HG02759 (cell line): ENCODE data around the gene SNX2.
"Not testable (repeated sequence)": the region's sequence is repeated elsewhere in the genome, so short reads cannot be mapped to it uniquely, and the experiment has no call there.

ENCODE experiments used
- ATAC-seq: cut with Tn5 transposase; IDR thresholded peaks from one replicate; pipeline ENCODE4 v1.9.1; 2021; ENCODE audit warnings: mild to moderate bottlenecking, moderate library complexity; ENCODE audit not compliant: unreplicated experiment

Gene SNX2

DNA sequence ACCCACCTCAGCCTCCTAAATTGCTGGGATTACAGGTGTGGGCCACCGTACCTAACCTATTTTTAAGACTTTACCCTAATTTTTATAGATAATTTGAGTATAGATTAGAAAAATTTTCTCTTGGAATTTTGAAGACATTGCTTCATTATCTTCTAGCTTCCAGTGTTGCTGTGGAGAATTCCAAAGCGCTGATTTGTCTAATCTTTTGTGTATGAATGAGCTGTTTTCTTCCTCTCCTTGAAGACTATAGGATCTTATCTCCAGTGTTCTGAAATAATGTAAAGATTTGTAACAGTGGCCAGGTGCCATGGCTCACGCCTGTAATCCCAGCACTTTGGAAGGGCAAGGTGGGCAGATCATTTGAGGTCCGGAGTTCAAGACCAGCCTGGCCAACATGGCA lies 64.9 kb downstream of the SNX2 start:
- no peak for ATAC-seq

DNA sequence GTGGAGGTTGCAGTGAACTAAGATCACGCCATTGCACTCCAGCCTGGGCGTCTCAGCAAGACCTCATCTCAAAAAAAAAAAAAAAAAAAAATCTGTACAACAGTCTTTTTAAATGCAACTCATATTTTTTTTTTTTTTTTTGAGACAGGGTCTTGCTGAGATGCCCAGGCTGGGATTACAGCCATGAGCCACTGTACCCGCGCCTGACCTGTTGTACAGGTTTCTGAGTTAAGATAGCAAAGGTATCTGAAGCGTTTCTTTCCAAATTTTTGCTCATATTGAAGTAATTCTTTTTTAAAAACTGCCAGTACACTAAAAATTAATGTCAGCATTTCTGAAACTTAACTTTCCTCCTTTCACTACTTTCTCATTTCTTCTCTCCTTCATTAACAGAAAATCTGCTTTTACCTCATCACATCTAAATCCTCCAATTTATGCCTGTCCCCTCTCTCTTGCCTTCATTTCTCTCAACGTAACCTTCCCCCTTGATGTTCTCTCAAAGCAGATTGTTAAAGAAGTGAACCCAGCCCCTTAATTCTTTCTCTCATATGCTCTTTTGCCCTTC lies 67.2 kb downstream of the SNX2 start:
- ATAC-seq = no peak

GRCh38 chr5:122844136-122844909 lies 69.4 kb downstream of the SNX2 start:
- no peak for ATAC-seq

DNA sequence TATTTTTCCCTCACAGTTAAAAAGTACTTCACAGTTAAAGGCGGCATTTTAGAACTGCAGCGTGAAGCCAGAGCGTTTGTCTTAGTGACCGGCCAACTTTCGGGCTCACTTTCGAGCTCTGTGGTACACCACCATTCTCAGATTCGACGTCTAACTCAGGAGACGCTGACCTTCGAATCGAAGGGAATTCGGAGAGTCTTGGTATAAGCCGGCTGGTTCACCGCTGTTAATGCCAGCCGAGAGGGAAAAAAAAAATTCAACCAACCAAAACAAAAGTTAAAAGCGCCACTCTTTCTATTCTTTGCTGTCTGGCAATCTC lies 70.0 kb downstream of the SNX2 start:
- ATAC-seq = peak; percentile 35

DNA sequence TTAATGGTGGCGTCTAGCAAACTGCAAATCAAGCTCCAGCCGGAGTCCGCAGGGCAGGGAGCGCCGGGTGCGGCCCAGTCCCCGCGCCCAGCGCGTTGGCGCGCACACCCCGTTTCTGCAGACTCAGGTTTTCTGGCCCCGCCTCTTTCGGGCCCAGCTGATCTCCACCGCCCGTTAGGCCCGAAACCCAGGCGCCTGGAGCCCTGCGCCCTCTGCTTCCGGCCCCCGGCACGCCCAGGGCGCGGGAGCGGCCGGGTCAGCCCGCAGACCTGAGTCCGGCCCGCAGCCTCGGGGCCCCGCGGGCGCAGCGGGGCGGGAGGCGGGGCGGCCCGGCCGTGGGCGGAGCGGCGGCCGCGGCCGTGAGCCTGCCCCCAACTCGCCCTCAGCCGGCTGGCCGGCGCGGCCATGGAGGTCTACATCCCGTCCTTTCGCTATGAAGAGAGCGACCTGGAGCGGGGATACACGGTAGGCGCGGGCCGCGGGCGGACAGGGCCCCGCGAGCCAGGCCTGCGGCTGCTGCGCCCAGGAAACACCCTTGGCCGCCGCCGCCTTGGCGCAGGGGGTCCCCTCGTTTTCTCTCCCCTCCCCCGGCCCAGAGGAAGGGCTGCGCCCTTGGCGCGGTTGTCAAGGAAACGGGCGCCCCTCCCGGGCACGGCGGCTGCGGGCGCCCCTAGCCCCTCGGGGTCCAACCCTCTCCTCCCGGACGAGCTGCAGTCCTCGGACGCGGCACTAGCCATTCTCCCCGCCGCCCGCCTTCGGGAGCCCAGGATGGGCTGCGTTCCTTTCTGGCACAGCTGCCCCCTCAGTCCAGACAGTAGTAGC lies 70.6 kb downstream of the SNX2 start, which contains the start of gene SNX24:
Gene SNX24 (plus strand): TSS at position 385 of the 822 bp plus-strand sequence. CDS start 21 bp downstream, at position 406.
- ATAC-seq = peak; percentile 85

DNA sequence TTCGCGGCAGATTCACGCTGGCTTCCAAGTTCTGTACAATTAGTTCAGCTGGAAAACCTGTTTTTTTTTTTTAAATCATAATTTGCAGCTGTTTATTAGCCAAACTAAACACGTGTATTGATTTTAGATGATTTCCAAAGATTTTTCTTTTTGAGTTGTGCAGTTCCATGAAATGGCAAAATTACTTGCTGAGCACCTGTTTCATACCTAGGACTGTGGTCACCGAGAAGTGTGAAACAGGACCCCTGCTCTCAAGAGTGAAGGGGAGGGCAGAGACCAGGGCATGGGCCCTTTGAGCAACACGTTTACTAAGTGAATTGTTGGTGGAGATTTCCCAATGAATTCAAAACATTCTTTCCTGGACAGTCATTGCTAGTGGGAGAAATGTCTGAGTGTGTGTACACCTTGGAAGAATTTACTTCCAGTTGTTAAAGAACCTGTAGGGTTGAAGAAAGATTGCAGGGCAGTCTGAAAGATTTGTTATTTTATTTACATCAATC lies 71.2 kb downstream of the SNX2 start:
- ATAC-seq = no peak

DNA sequence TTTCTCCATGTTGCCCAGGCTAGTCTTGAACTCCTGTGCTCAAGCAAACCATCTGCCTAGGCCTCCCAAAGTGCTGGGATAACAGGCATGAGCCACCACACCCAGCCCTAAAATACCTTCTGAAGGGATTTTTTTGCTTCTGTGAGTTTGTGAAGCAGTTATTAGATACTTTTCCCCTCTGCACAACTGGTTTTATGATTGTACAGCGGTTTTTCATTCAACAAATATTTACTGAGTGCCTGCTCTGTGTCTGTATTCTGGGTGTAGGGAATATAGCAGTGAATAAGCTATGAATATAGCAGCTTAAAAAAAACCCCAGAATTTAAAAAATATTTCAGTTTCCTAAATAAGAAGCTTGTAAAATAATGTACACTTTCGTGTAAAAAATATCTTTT lies 72.8 kb downstream of the SNX2 start:
- ATAC-seq = no peak

GRCh38 chr5:122849771-122850170 lies 74.9 kb downstream of the SNX2 start:
- no peak for ATAC-seq

- not testable (repeated sequence) for ATAC-seq
Measured at GRCh38 chr5:122857538-122857937, 82.7 kb downstream of the SNX2 start.

DNA sequence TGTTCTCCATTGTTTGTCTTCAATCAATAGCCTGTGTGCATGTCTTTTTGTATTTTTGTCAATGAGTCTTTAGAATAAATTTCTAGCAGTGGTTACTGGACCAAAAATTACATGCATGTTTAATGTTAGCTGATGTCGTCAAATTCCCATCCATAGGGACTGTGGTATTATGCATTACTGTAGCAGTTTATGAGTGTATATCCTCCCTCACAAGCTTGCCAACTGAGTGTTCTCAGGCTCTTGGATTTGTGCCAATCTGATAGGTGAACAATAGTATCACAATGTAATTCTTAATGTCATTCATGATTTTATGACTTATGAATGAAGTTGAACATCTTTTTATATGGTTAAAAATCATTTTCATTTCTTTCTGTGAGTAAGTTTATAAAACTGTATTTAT lies 83.6 kb downstream of the SNX2 start:
- no peak for ATAC-seq

DNA sequence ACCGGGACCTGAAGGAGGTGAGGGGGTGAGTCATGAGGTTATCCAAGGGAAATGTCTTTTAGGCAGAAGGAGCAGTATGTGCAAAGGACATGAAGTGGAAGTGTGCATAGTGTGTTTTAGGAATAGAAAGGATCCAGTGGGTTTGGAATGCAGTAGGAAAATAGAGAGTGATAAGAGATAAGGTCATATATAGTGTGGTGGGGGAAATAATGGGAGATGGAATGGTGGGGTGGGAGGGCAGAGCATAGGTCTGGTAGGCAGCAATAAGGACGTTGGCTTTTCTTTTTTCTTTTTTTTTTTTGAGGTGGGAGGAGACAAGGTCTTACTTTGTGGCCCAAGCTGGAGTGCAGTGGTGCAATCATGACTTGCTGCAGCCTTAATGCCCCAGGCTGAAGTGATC lies 88.4 kb downstream of the SNX2 start:
- no peak for ATAC-seq

- no peak for ATAC-seq
Measured at GRCh38 chr5:122863721-122864120, 88.8 kb downstream of the SNX2 start.

DNA sequence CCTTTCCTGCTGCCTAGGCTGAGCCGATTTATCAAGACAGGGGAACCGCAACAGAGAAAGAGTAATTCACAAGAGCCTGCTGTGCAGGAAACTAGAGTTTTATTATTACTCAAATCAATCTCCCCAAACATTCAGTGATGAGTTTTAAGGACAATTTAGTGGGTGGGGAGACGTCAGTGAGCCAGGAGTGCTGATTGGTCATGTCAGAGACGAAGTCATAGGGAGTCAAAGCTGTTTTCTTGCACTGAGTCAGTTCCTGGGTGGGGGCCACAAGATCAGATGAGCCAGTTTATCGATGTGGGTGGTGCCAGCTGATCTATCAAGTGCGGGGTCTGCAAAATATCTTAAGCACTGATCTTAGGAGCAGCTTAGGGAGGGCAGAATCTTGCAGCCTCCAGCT lies 89.5 kb downstream of the SNX2 start:
- no peak for ATAC-seq

DNA sequence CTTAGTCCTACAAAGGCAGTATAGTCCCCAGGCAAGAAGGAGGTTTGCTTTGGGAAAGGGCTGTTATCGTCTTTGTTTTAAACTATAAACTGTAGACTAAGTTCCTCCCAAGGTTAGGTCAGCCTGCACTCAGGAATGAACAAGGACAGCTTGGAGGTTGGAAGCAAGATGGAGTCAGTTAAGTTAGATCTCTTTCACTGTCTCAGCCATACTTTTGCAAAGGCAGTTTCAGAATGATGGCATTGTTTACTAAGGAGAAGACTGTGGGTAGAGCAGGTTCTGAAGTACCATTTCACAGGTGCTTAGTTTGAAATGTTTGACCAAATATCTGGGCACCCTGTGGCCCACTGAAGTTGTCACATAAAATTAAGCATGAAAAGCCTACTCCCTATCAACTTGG lies 90.0 kb downstream of the SNX2 start:
- ATAC-seq = no peak

GRCh38 chr5:122870219-122870856 lies 95.5 kb downstream of the SNX2 start:
- no peak for ATAC-seq

GRCh38 chr5:122871661-122872060 lies 96.8 kb downstream of the SNX2 start:
- ATAC-seq = no peak

- no peak for ATAC-seq
Measured at GRCh38 chr5:122874179-122874875, 99.4 kb downstream of the SNX2 start.

- ATAC-seq = peak; percentile 61
Measured at GRCh38 chr5:122877518-122877917, 102.6 kb downstream of the SNX2 start.

DNA sequence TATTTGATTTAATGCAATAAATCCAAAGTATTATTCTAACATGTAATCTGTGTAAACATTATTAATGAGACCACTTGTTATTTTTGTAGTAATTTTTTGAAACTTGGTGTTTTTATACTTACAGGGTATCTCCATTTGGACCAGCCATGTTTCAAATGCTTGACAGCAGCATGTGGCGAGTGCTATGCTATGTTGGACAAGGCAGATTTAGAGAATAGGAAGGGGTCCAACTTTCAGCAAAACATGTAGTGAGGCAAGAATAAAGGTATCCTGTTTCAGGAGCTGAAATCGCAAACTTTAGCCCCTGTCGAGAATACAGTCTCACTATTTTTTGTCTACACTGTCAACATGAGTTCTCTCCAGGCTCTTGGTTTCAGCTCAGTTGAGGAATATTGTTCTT lies 104.2 kb downstream of the SNX2 start:
- no peak for ATAC-seq
